B cell (primary cell): ENCODE data around the gene BID. TPM values are rescaled to one million over a fixed set of nuclear protein-coding genes. Genes with fewer than 3 reads are reported as not detected.

Source experiments
- ATAC-seq: fragments of 200-7000 bp; cut with Tn5 transposase; one replicate; pipeline ENCODE4 v1.10.0; 2021; ENCODE audit warnings: low read depth, mild to moderate bottlenecking, moderate number of reproducible peaks, moderate library complexity
- CTCF ChIA-PET: fragments of 350-600 bp; sonication (Branson Sonifier 250); formaldehyde crosslinking; loops from one replicate; lab custom pipeline; 2021; ENCODE audit warnings: antibody characterized with exemption, inconsistent platforms; lab: Charles Lee
- POLR2A ChIA-PET: fragments of 350-600 bp; sonication (Branson Sonifier 250); formaldehyde crosslinking; loops from one replicate; lab custom pipeline; 2021; ENCODE audit warnings: antibody characterized with exemption; lab: Charles Lee
- DNase-seq: peaks from one replicate; pipeline ENCODE4 v3.0.0; 2013
- H2AFZ ChIP-seq: 2 replicates; pipeline ENCODE4 v1.6.1; 2012; ENCODE audit warnings: mild to moderate bottlenecking, low read depth, low read length; ENCODE audit not compliant: insufficient read depth, poor library complexity, severe bottlenecking
- H3K27ac ChIP-seq, 2 donors: 1 replicate in 1 of 2; 2 replicates in 1 of 2; pipeline ENCODE4 v1.5.1; 2012 to 2013; ENCODE audit warnings: low read length in 2 of 2, mild to moderate bottlenecking in 2 of 2, moderate library complexity in 1 of 2
- H3K27me3 ChIP-seq, 4 experiments: fragments of 200-600 bp in 1 of 4; sonication (generic) in 1 of 4; replicated peaks in 1 of 4; 1 replicate in 2 of 4; 2 replicates in 2 of 4; pipeline versions ENCODE4 v1.6.1 to v1.7.0; 2013 to 2016; ENCODE audit warnings: low read length in 3 of 4, mild to moderate bottlenecking in 2 of 4, mixed read lengths in 1 of 4, moderate library complexity in 1 of 4; ENCODE audit not compliant: insufficient read depth in 4 of 4, control insufficient read depth in 3 of 4; ENCODE audit errors: control extremely low read depth in 1 of 4
- H3K36me3 ChIP-seq, 2 experiments: replicated peaks in 1 of 2; 1 replicate in 1 of 2; 2 replicates in 1 of 2; pipeline versions ENCODE4 v1.6.1 to v1.7.1; 2013; ENCODE audit warnings: low read length in 1 of 2; ENCODE audit not compliant: insufficient read depth in 2 of 2, control insufficient read depth in 1 of 2; ENCODE audit errors: control extremely low read depth in 1 of 2, extremely low read depth in 1 of 2
- H3K4me1 ChIP-seq, 2 donors: fragments of 200-600 bp in 1 of 2; sonication (generic) in 1 of 2; 1 replicate in 1 of 2; 2 replicates in 1 of 2; pipeline versions ENCODE4 v1.5.1 to v1.6.1; 2013 to 2017; ENCODE audit warnings: low read length in 2 of 2; ENCODE audit not compliant: control insufficient read depth in 2 of 2, insufficient read depth in 2 of 2
- H3K4me2 ChIP-seq: replicated peaks from 2 replicates; pipeline ENCODE3; 2012; ENCODE audit warnings: mild to moderate bottlenecking, low read depth, low read length; ENCODE audit not compliant: poor library complexity, severe bottlenecking
- H3K4me3 ChIP-seq, 5 experiments: fragments of 200-600 bp in 1 of 5; sonication (generic) in 1 of 5; 1 replicate in 3 of 5; 2 replicates in 2 of 5; pipeline versions ENCODE4 v1.5.1 to v1.7.0; 2011 to 2016; ENCODE audit warnings: low read length in 4 of 5, mild to moderate bottlenecking in 4 of 5, low read depth in 2 of 5, control low read depth in 1 of 5, moderate library complexity in 1 of 5; ENCODE audit not compliant: insufficient read depth in 1 of 5; ENCODE audit errors: control extremely low read depth in 1 of 5, extremely low read depth in 1 of 5
- H3K79me2 ChIP-seq: fragments of 200-600 bp; sonication (generic); one replicate; pipeline ENCODE4 v1.6.0; 2016; ENCODE audit warnings: low read length; ENCODE audit not compliant: control insufficient read depth, insufficient read depth
- H3K9ac ChIP-seq: fragments of 200-600 bp; sonication (generic); 2 replicates; pipeline ENCODE4 v1.6.1; 2017; ENCODE audit warnings: mild to moderate bottlenecking, low read length, moderate library complexity
- H3K9me3 ChIP-seq, 3 donors: one replicate each; pipeline versions ENCODE4 v1.6.1 to v1.7.1; 2013; ENCODE audit warnings: low read length in 2 of 3; ENCODE audit not compliant: control insufficient read depth in 2 of 3, insufficient read depth in 1 of 3; ENCODE audit errors: control extremely low read depth in 1 of 3
- H4K20me1 ChIP-seq: 2 replicates; pipeline ENCODE4 v1.6.0; 2012; ENCODE audit warnings: mild to moderate bottlenecking, low read length; ENCODE audit not compliant: insufficient read depth, control insufficient read depth, poor library complexity, severe bottlenecking
- H3K27ac Mint-ChIP-seq: one replicate; pipeline ENCODE4 v1.8.0; 2021; ENCODE audit warnings: mixed read lengths
- H3K27me3 Mint-ChIP-seq: one replicate; pipeline ENCODE4 v1.8.0; 2021; ENCODE audit warnings: mixed read lengths
- H3K4me1 Mint-ChIP-seq: one replicate; pipeline ENCODE4 v1.8.0; 2021; ENCODE audit warnings: mixed read lengths
- H3K4me3 Mint-ChIP-seq: one replicate; pipeline ENCODE4 v1.8.0; 2021; ENCODE audit warnings: mixed read lengths
- H3K9me3 Mint-ChIP-seq: one replicate; pipeline ENCODE4 v1.8.0; 2022; ENCODE audit warnings: mixed read lengths; ENCODE audit not compliant: insufficient read depth
- CTCF ChIP-seq: fragments of 200-600 bp; IDR thresholded peaks from one replicate; pipeline ENCODE4 v1.8.0; 2022; ENCODE audit warnings: antibody characterized with exemption, mild to moderate bottlenecking
- EZH2 ChIP-seq: IDR thresholded peaks from 2 replicates; pipeline ENCODE4 v1.6.1; 2012; ENCODE audit warnings: borderline replicate concordance, low read depth, mild to moderate bottlenecking, moderate library complexity, low read length; ENCODE audit not compliant: insufficient read depth, poor library complexity, severe bottlenecking
- WGBS: methylation state at CpG from one replicate; pipeline ENCODE4 v1.1.5; 2013; ENCODE audit warnings: missing lambda C conversion rate; ENCODE audit not compliant: insufficient coverage; 5-methylcytosine and 5-hydroxymethylcytosine counted together
- intact Hi-C: fragments of 100-400 bp; cut with micrococcal nuclease; formaldehyde crosslinking; loops from one replicate; pipeline ENCODE4 v1.10.0; 2022
- polyA plus RNA-seq: library from polyadenylated mRNA; depleted of rRNA; stranded (reverse); fragments of >200 nt; gene quantifications from 2 replicates; pipeline ENCODE4 v1.2.3, GENCODE V29; 2012
- total RNA-seq, 2 donors: library from RNA; stranded (reverse); fragments of 120-200 nt in 1 of 2; gene quantifications; 1 replicate in 1 of 2; 2 replicates in 1 of 2; pipeline versions ENCODE4 v1.2.3 to v1.2.4, GENCODE V29; 2013 to 2022

BID gene
- total and polyA plus RNA-seq, 2 donors (not counting 1 experiment from before 2014, with no cell fraction given), result 17.5 to 23.3 TPM

GRCh38 chr22:17787716-17788330, 13.6 kb upstream of the BID start:
- Histone ChIP-seq H3K27ac (no peak overlapping the region), H3K9me3 (no peaks in the 10 kb centered on the region), H2AFZ (no peak overlapping the region), H4K20me1 (peaks cover 13% of the 10 kb centered on the region), H3K36me3 (peaks cover 0 to 47% of the 10 kb centered on the region in 2 experiments), H3K4me1 (no peaks in the 10 kb centered on the region), H3K4me3 (no peak overlapping the region), H3K4me2 (no peak overlapping the region), H3K9ac (no peak overlapping the region), H3K27me3 (no peaks in the 10 kb centered on the region), H3K79me2 (no peaks in the 10 kb centered on the region)
- H3K4me1 Mint-ChIP-seq, result peaks cover 4% of the 10 kb centered on the region
- H3K9me3 Mint-ChIP-seq, result no peaks in the 10 kb centered on the region
- no peak for DNase-seq
- 98% methylated on average over 21 of the region's 21 CpGs for WGBS
- CTCF ChIA-PET, result interaction anchor here (0.7 to 3.8 kb wide), 8 partner anchors 10 to 288 kb away, joined by 3 to 109 read pairs (median 4); no protein-coding TSS in a partner anchor
- no peak for TF ChIP-seq EZH2
- no peak for TF ChIP-seq CTCF
- H3K4me3 Mint-ChIP-seq, result no peak overlapping the region
- H3K27me3 Mint-ChIP-seq, result no peaks in the 10 kb centered on the region
- intact Hi-C loops, result no loop called here
- POLR2A ChIA-PET, result interaction anchor here (3.4 kb wide), 1 partner anchor 15 kb away, joined by 14 read pairs; the partner anchor contains the start of gene BID
- no peak for ATAC-seq
- no peak overlapping the region for H3K27ac Mint-ChIP-seq

DNA sequence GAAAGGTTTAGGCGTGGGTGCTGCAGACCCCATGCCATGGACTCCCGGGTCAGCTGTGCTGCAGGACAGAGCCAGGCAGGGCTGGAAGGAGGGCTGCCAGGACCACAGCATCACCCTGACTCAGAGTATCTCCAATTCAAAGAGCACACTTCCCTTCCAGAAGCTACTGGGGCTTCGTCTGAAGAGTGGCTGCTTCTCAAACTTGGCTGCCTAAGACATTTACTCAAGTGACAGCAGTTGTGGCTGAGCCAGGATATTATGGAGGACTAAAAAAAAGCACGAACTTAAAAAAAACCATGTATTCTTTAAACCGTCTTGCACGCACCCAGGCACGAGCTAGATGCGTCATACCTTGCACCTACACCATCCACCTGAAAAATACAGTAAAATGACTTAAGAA, 13.0 kb upstream of the BID start:
- H3K4me3 Mint-ChIP-seq, result no peak overlapping the region
- ATAC-seq (no peak), DNase-seq (no peak)
- Histone ChIP-seq H3K27me3 (no peaks in the 10 kb centered on the region), H3K4me3 (no peak overlapping the region), H3K79me2 (no peaks in the 10 kb centered on the region), H3K9me3 (no peaks in the 10 kb centered on the region), H3K4me1 (no peaks in the 10 kb centered on the region), H4K20me1 (peaks cover 13% of the 10 kb centered on the region), H3K36me3 (peaks cover 0 to 44% of the 10 kb centered on the region in 2 experiments), H3K4me2 (no peak overlapping the region), H3K27ac (no peak overlapping the region), H2AFZ (no peak overlapping the region), H3K9ac (no peak overlapping the region)
- H3K9me3 Mint-ChIP-seq, result no peaks in the 10 kb centered on the region
- no peak for TF ChIP-seq CTCF
- no peak for TF ChIP-seq EZH2
- intact Hi-C loops, result no loop called here
- H3K27ac Mint-ChIP-seq, result no peak overlapping the region
- ChIA-PET POLR2A (interaction anchor here (3.4 kb wide), 1 partner anchor 15 kb away, joined by 14 read pairs; the partner anchor contains the start of gene BID), CTCF (interaction anchor here (0.7 to 4.9 kb wide), 10 partner anchors 9 to 288 kb away, joined by 3 to 109 read pairs (median 15); partner anchors contain the start of gene BID)
- H3K27me3 Mint-ChIP-seq, result no peaks in the 10 kb centered on the region
- H3K4me1 Mint-ChIP-seq, result peaks cover 9% of the 10 kb centered on the region
- WGBS, result 100% methylated on average over 6 of the region's 8 CpGs
